NT2/D1 (cell line): ENCODE data around the gene AFAP1L1.

Experiments
- SUZ12 ChIP-seq: IDR thresholded peaks from 2 replicates; pipeline ENCODE4 v1.6.1; 2011; ENCODE audit not compliant: insufficient read length, insufficient read depth; ENCODE audit errors: extremely low read depth
- YY1 ChIP-seq: IDR thresholded peaks from 2 replicates; pipeline ENCODE4 v1.6.1; 2011; ENCODE audit not compliant: insufficient read length, insufficient read depth

- TF ChIP-seq SUZ12 (no peak), YY1 (no peak)
Observed at GRCh38 chr5:149382517-149383220, 111.0 kb downstream of the AFAP1L1 start.
